ENCODE measurements around the gene RBBP8NL.

RBBP8NL gene

DNA sequence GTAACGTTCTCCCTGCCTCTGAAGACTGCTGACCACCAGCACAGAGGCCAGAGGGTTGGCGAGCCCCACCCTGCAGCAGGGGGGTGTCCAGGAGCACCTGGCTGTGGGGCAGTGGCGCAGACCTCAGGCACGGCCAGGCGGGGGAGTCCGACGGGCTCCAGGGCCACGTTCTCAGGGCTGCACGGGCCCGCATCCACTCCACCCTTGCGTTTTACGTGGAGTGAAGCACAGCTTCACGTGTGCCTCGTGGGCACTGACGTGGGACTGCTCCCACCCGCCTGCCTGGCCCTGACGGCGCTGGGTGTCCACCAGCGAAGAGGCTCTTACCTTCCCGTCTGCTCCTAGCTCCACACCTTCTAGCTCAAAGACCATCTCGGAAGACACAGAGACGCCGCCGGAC lies 33.5 kb downstream of the RBBP8NL start:
- DNase-seq (ENCODE audit: low read depth in 3 of 3): no peak

DNA sequence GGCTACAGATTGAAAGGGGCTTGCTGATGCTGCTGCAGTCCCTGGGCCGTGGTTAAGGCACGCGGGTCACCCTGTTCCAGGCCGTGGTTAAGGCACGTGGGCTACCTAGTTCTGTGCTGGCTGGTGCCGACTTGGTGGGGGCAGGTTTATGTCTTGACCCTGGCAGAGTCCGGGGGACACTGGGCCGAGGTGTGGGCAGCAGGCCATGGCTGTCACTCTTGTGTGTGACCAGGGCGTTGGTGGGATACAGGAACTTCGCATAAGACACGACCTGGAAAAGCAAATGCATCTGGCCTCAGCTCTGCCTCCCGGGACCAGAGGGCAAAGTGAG lies 34.0 kb downstream of the RBBP8NL start:
- no peak for DNase-seq (ENCODE audit: low read depth in 3 of 3)

DNA sequence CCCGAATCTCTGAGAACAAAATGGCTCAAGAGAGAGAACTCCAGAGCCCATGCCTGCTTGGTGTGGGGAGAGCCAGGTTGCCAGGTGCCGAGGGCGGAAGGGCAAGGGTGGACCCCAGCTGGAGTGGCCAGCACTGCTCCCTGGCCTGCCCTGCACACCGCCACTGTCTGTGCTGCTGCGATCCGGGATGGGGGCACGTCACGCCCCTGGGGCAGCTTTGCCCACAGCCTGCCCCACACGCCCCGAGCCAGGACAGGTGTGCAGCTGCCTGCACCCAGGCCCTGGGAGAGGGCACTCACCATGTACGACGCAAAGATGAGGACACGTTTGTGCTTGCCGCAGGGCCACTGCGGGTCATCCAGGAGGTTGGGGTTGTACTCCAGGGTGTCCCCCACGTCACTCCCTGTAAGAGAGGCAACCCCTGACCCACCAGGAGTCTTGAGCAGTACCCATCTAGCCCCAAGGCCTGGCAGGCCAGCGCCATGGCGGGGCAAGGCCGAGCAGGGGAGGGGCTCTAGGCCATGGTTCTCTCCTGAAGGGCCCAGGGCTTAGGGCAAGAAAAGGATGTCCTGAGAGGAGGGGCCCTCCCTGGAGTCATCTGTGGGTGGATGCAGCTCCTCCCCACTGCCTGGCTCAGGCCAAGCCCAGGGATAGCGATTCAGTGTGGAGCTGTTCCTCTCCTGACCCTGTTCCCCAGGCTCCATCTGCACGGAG lies 34.6 kb downstream of the RBBP8NL start:
- no peak for DNase-seq (ENCODE audit: low read depth in 3 of 3)

DNA sequence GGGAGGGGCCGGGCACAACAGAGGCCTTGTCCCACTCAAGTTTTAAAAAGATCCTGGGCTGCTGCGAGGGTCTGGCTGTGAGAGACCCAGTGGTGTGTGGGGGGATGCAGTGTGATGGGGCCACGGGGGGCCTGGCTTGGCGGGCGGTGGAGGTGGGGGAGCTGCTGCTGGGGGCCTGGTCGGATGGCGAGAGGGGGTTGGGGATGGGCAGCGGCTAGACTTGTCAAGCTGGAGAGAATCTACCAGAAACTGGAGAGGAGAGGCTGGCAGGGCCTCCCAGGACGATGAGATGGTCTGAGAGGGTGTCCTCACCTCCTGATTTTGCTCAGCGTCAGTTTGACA lies 35.3 kb downstream of the RBBP8NL start:
- no peak for DNase-seq (ENCODE audit: low read depth in 3 of 3)

DNA sequence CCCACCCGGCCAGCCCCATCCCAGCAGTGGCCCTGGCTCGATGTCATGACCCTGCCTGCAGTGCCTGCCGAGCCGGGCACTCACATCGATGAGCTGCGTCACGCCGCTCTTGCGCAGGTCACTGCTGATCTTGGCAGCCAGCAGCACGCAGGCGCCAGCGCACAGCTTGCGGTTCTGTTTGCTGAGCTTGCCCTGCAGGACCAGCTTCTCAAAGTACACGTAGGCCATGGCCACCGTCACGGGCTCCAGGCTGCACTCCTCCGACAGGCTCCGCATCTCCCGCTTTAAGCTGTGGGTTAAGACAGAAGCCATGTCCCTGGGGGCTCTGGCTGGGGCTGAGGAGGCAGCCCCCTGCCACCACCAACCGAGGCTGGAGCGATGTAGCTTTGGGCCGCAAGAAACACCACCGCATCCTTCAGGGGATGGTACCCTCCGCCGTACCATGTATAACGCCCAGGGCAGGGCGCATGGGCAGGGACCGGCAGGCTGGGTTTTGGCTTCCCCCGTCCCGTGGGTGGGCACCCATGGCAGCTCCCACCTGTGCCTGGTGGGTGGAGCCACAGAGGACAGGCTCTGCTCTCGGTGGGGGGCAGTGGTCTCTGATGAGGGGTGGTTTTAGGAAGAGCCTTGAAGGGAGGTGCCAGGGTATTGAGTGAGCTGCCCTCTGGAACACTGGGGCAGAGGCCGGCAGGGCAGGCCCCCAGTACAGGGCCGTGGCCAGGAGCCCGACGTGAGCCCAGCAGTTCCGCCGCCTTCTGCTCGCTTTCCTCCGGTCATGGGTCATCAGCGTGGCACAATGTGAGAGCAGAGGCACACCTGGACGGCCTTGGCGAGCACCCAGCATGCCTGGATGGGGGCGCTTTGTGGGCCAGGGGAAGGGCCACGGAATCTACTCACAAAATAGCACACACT lies 35.9 kb downstream of the RBBP8NL start:
- no peak for DNase-seq (ENCODE audit: low read depth in 3 of 3)

DNA sequence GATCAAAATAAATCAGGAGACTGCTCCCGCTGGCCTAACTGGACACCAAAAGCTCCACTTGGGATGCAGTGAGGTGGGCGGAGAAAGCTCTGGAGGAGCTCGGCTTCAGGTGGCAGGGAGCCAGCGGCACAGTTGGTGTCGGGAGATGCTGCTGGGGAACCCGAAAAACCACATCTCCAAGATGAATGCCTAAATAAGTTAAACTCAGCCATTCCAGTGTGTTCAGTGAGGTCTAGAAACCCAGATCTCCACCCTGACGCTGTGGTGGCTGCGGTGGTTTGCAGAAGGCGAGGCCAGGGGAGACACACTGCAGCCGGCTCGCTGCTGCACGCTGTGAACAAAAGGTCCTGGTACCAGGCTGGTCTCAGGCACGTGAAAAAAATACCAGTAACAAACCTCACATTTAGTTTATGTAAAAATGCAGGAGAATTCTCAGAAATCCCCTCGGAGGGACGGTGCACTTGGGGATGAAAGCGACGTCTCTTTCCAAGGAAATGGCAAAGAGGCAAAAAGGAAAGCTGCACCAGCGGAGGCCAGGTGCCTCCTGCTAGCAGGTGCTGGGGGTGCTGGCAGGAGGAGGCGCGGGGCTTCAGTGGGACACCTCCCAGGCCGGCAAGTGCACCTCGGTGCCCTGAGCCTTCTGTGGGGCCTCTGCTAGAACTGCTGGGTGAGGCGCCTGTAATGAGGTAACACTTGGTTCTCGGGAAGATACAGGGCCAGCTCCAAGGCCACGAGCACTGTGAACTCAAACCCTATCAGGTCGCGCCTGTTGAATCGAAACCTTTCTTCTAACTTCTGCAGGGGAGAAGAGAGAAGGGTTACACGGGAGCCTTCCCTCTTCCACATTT lies 36.8 kb downstream of the RBBP8NL start:
- DNase-seq (ENCODE audit: low read depth in 3 of 3): no peak

DNA sequence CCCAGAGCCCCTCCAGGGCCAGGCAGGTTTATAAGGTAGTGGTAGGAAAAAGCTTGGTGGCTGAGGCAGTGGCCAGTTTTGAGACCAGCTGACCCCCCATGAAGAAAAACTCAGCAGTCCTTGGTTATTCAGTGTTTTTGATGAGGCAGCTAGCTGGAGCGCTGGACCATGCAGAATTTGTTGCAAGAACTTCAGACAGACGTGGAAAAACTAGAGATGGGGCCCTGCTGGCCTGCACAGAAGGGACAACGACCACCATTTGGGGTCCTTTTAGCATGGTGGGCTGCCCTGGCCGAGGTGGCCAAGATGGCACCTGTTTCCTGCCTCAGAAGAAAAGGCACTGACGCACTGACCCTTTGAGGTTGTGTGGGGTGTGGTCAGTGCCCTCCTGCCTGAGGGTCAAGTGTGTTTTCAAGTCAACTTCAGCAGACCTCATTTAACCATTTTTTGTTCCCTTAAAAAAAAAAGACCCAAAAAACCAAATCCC lies 37.7 kb downstream of the RBBP8NL start:
- DNase-seq (ENCODE audit: low read depth in 3 of 3): no peak

DNA sequence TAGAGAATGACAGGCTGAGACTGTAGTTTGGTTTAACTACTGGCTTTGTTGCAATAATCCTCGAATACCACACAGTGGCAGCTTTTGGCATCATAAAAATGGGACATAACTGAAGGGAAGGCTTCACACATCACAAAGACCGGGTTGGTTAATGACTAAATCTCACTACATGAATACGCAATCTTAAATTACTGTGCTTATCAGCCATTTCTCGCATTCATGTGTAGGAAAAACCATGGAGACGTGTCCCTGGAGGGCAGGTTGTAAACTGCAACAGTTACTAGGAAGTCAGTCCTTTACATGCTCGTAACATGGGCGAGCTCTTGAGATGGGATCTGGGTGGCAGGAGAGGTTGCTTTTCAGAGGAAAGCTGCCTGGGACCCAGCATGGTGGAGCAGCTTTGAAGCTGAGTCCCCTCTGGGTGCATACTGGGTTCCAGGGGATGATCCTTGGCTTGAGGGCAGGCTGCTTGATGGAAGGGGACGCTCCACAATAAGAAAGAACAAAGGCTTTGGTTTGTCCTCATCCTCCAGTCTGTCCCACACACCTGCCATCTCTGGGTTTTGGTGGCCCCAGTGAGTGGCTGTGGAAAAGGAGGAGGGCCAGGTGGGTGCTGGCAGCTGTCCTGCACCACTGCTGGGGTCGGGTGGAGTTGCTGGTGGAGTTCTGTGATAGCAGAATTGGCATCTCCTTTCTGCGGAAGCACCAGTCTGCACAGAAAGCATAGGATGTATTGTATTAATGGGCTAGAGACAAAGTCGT lies 38.3 kb downstream of the RBBP8NL start:
- no peak for DNase-seq (ENCODE audit: low read depth in 3 of 3)

DNA sequence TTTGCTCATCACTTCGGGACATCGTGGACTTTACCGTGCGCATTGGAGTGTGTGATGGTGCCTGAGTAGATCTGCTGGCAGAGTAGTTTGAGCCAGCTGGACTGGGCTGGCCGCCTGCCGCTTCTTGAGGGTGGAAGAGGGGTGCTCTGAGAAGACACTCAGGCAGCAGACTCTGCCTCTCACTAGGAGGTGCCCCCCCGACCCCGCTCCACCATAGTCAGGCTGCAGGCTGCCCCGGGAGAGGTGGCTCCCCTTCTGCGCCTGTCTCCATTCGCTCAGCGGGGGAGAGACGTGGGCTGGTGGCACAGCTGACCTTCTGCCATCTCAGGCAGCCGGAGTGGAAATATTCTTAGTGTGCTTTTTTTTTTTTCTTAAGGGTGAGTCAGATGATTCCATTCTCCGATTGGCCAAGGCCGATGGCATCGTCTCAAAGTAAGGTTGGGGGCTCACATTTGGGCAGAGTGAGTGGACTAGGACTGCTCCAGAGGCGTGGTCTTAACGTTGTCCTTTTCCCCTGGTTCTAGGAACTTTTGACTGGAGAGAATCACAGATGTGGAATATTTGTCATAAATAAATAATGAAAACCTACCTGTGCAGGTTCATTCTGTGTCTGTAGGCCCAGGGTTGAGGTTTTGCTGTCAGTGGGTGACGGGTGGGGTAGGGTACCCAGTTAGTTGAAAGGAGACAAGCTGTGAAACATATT lies 39.3 kb downstream of the RBBP8NL start:
- no peak for DNase-seq (ENCODE audit: low read depth in 3 of 3)

DNA sequence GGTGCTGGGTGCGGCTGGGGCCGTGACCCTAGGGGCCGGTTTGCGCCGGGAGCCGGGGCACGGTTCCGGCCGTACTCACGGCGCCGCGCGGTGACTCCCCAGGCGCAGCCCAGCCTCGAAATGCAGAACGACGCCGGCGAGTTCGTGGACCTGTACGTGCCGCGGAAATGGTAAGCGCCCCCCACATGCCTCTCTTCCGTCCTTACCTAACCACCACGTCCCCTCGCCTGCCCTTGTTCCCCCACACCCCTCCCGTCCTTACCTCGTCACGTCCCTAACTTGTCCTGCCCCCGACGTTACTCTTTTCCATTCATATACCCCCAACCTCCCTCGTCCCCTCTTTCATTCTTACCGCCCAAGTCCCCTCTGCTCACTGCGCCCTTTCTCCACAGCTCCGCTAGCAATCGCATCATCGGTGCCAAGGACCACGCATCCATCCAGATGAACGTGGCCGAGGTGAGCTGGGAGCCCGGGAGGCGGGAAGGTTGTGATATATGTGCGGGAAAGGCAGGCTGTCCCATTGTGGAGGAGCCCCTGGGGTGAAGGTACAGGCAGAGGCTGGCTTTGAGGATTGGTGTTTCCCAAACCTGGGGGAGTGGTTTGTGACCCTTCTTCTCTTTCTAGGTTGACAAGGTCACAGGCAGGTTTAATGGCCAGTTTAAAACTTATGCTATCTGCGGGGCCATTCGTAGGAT lies 40.0 kb downstream of the RBBP8NL start:
- no peak for DNase-seq (ENCODE audit: low read depth in 3 of 3)

DNA sequence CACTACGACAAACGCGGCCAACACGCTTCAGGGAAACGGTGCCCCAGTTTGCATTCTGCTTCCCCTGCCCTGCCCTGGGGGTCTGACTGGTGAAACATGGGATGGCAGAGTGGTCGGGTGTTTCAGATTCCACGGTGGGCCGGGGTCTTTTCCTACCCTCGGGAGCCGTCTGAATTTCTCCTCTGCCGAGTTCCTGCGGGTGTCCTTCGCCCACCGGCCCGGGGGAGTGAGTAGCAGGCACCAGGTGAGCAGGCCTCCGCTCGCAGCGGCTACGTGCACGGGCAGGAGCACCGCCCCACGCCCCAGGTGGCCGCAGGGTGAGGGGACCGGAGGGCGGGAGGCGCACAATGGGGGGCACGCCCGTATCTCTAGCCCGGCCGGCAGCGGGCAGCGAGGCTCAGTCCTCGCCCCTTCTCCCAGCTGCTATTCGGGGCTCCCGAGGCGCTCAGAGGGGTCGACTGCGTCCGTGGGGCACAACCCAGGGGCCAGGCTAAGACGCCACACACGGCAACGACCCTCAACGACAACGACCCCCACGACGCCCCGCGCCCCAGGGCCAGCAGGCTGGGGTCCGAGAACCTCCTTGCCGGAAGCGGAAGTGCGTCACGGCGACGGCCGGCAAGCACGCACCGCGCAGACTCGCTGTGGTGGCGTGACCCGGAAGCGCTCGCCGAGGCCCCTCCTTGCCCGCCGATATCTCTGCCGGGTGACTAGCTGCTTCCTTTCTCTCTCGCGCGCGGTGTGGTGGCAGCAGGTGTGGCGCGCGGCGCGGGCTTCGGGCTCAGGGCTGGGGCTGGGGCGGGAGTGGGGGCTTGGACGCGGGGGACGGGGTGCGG lies 40.7 kb downstream of the RBBP8NL start, which contains the start of gene RPS21:
TSS of gene RPS21 (plus strand) at position 721 of the 836 bp plus-strand sequence. CDS start 236 bp downstream, outside the sequence.
- DNase-seq (ENCODE audit: low read depth in 3 of 3): peak; percentile 88 to 91 (median 88)

DNA sequence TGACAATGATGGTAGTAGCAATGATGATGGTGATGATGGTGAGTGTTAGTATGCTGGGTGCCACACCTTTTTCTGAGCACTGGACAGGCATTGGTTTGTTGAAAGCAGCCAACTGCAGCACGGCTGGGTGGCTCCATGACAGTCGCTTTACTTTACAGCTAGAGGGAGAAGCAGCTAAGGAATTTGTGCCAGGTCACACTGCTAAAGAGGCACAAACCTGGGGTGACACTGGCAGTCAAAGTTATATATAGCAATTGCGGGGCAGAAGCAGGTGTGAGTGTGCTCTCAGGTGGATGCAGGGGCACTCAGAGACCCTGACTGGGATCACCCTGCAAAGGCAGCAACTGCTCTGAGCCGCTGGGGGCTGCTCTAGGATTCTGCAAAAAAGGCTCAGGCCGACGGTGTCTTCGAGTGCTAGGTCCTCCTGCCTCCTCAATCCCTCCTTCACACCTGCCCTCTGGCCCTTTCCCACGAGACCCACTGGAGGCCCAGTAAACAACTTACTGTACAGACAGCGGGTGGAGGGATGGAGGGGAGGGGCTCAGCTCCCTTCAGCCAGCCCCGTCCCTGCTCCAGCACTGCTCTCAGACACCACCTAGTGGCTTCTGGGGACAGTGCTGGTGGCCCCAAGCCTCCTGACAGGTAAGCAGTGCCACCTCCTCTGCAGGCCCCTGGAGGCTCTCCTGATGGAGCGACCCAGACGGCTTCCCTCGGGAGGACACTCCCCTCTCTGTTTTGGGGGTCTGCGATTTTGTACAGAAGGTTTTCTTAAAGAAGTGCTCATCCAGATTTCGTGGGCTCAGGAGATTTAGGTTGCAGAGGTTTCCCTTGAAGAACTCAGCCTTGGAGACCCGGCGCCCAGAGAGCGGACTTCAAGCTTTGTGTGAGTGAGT lies 44.8 kb downstream of the RBBP8NL start:
- peak; percentile 58 to 80 (median 60) for DNase-seq (ENCODE audit: low read depth in 3 of 3)

DNA sequence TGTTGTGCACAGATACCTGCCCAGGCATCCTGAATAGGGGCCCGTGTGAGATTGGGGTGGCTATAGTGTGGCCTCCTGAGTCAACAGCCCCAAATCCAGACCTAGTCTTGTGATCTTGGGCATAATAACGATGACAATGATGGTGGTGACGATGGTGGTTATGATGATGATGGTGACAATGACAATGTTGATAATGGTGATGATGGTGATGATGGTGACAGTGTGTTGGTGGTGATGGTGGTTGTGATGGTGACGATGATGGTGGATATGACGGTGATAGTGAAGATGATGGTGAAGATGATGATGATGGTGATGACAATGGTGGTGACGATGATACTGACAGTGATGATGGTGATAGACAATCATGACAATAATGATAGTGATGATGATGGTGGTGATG lies 45.5 kb downstream of the RBBP8NL start:
- DNase-seq (ENCODE audit: low read depth in 3 of 3): no peak

DNA sequence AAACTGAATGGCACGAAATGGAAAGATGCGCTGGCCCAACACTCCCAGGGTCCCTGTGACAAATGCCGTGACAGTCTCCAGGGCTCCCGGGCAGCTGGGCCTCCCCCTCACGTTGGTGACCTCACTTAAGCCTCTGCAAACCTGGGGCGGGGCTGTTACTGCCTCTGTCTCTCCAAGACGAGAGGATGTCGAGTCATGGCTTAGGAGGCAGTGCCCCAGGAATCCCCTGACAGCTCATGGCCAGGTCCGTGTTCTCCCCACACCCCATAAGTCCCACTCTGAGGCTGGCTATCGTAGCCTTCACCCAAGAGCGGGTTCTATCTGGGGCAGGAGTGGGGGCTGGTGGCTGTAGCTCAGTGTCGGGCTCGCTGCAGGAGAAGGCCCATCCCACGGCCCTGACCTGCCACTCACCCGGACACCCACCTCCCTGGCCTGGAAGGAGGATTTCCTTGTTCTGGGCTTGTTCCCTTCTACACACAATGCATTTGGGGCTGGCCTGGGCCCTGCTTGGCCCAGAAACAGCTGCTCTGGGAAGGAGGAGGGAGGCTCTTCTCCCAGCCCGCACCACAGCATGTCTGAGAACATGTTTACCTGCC lies 46.0 kb downstream of the RBBP8NL start:
- DNase-seq (ENCODE audit: low read depth in 3 of 3): no peak

DNA sequence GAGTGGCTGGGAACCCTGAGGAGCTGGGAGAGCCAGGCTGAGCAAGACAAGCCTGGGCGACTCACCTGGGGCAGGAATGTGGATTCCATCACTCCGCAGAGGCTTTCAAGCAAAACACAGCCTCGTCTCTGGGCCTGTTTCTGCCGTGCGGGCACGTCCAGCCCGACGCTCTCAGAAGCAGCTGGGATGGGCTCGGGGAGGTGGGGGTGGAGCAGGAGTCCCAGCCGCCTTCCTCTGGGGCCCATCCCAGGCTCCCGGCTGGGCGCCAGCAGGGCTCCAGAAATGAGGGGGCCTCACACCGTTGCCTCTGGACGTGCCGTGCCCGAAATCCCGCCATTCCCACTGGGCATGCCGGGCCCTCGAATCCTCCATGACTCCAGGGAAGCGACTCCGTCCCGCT lies 49.1 kb downstream of the RBBP8NL start:
- no peak for DNase-seq (ENCODE audit: low read depth in 3 of 3)

DNA sequence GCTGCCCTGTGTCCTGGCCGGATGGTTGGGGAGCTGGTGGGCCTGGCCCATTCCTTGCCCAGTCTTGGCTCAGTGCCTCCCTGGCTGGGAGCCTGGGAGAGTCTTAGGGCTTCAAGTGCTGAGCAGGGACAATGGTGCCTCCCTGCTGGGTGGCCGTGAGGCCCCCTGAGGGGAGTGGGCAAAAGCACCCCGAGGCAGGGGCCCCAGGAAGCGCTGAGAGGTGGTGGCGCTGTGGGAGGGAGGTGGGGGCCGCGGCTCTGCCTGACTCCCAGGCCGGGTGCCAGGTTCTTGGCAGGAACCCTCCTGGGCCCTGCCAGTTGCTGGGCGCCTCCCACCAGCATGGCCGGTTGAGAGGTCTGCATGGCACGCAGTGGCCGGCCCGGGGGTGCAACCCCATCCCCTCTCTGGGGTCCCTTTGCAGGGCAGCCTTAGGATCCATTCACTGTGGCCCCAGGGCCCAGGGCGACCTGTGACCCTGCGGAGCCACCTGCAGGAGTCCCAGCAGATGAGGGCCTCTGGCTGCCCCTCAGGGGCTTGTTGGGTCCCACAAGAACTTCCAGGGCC lies 49.6 kb downstream of the RBBP8NL start:
- no peak for DNase-seq (ENCODE audit: low read depth in 3 of 3)

DNA sequence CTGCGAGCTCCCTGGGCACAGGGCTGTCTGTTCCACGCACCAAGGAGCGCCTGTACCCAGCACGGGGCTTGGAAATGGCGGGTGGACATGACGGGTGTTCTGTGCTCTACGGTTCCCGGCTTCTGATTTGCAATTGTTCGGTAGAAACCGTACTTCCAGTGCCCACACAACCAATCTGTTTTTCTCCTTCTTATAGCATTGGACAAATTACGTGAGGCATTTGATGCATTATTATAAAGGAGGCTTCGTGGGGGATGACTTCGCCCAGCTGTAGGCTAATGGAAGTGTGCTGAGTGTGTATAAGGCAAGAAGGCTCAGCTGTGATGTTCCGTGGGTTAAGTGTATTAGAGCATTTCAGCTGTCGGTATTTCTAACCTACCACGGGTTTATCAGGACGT lies 50.3 kb downstream of the RBBP8NL start:
- DNase-seq (ENCODE audit: low read depth in 3 of 3): no peak
